Astrocyte of the spinal cord (primary cell): ENCODE measurements around the gene ABAT.

Source experiments
- DNase-seq: peaks from one replicate; pipeline ENCODE4 v3.0.0; 2011; ENCODE audit warnings: low read depth, low spot score
- H3K4me3 ChIP-seq: 2 replicates; pipeline ENCODE4 v1.5.1; 2011; ENCODE audit warnings: low read depth, mild to moderate bottlenecking, low read length, moderate library complexity
- CTCF ChIP-seq: IDR thresholded peaks from 2 replicates; pipeline ENCODE4 v1.5.1; 2012; ENCODE audit warnings: low read depth, mild to moderate bottlenecking, low read length, inconsistent platforms
- in situ Hi-C: cut with HindIII; loops from 2 replicates; pipeline ENCODE4 v1.10.0; 2017; ENCODE audit warnings: low sequenced_read_pairs

The ABAT gene

GRCh38 chr16:8773537-8773936 lies 99.1 kb downstream of the ABAT start:
- in situ Hi-C loops = no loop called here
- DNase-seq = no peak
- no peak overlapping the region for H3K4me3 ChIP-seq
- no peak for TF ChIP-seq CTCF

DNA sequence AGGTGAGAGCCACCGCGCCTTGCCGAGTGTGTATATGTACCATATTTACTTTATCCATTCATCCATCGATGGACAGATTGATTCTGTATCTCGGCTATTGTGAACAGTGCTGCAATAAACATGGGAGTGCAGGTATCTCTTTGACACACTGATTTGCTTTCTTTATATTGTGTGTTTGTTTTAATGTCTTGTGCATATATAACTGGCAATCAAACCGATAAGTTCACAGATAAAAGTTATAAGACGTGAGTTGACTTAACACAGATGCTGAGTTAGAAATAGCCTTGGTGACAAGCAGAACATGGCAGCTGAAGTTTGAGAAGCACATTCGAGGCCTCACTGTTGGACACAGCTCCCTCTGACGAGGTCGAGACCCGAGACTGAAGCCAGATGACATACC lies 99.8 kb downstream of the ABAT start:
- DNase-seq = no peak
- H3K4me3 ChIP-seq = no peak overlapping the region
- no peak for TF ChIP-seq CTCF
- in situ Hi-C loops = no loop called here

DNA sequence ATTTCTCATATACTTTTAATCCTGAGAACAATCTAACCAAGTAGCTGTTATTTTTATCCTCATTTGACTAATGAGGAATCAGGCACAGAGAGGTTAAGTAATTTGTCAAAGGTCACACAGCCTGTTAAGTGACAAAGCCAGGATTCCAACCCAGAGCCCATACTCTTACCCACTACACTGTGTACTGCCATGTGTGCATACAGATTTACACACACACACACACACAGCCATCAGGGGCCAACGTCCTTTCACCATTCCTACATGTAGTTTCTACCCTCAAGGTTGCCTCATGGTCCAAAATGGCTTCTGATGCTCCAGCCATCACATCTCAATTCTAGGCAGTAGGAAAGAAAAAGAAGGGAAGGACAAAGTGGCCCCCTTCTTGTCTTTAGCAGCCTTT lies 100.9 kb downstream of the ABAT start:
- in situ Hi-C loops = no loop called here
- DNase-seq = no peak
- no peak for TF ChIP-seq CTCF
- H3K4me3 ChIP-seq = no peak overlapping the region

GRCh38 chr16:8776129-8776584 lies 101.7 kb downstream of the ABAT start:
- in situ Hi-C loops = no loop called here
- DNase-seq = no peak
- TF ChIP-seq CTCF = no peak
- H3K4me3 ChIP-seq = no peak overlapping the region

DNA sequence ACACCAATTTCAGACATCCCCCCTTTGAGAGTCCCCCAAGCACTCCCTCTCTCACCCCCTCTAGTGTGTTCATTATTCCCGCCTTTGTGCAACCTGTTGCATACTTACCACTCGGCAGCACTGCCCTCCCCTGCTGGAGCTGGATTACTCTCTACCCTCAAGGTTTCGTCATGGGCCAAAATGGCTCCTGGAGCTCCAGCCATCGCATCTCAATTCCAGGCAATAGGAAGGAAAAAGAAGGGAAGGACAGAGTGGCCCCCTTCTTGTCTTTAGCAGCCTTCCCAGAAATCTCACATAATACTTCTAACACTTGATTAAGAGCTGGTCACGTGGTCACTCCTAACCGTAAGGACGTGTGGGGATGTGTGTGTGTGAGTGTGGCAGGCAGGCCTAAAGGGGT lies 102.8 kb downstream of the ABAT start:
- no peak overlapping the region for H3K4me3 ChIP-seq
- in situ Hi-C loops = no loop called here
- no peak for TF ChIP-seq CTCF
- DNase-seq = no peak

- no peak for TF ChIP-seq CTCF
- DNase-seq = no peak
- no peak overlapping the region for H3K4me3 ChIP-seq
- in situ Hi-C loops = no loop called here
These were observed 107.4 kb downstream of the ABAT start for GRCh38 chr16:8781797-8782196.

DNA sequence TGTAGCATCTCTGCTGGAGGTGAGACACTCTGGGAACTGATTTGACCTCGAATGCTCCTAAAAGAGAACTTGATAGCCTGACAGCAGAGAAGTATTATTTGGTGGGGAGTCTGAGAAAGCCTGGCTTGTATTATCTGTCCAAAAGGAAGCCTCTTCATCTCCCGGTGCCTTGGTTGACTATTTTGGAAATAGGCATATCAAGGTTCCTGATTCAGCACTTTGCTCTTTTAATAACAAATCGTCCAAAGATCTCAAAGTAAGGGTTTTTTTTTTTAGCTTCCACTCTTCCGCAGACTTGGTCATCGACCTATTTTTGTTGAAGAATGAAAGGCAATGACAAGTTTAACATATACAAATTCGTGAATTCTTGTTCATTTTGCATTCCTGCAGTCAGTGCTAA lies 108.3 kb downstream of the ABAT start:
- TF ChIP-seq CTCF = no peak
- no peak for DNase-seq
- in situ Hi-C loops = no loop called here
- H3K4me3 ChIP-seq = no peak overlapping the region
